ENCODE results near the gene SSBP3. TPM values are rescaled to one million over a fixed set of nuclear protein-coding genes. Genes with fewer than 3 reads are reported as not detected.

The SSBP3 gene
- total RNA-seq, 1 experiment from 2014 or later: 18.2 TPM

GRCh38 chr1:54180701-54181360 lies 225.4 kb downstream of the SSBP3 start:
- DNase-seq (ENCODE audit: low spot score): no peak

- no peak for DNase-seq (ENCODE audit: low spot score)
Observed at GRCh38 chr1:54178296-54179070, 227.7 kb downstream of the SSBP3 start.

- DNase-seq (ENCODE audit: low spot score): no peak
Observed at GRCh38 chr1:54177726-54178125, 228.5 kb downstream of the SSBP3 start.

- DNase-seq (ENCODE audit: low spot score): no peak
Observed at GRCh38 chr1:54176621-54177327, 229.4 kb downstream of the SSBP3 start.

Other genes with a start within 250 kb of the SSBP3 start
- 5.3 and 6.1 TPM in 2 replicates for gene CYB5RL, start 206.4 kb downstream of the SSBP3 start, total RNA-seq (2014; rRNA removed; shearing (Covaris generic))
- 166 and 170 TPM in 2 replicates for gene MRPL37, start 206.2 kb downstream of the SSBP3 start, total RNA-seq (2014; rRNA removed; shearing (Covaris generic))
- 23.4 and 24.4 TPM in 2 replicates for gene ACOT11, start 141.8 kb upstream of the SSBP3 start, total RNA-seq (2014; rRNA removed; shearing (Covaris generic))
- gene FAM151A, start 217.1 kb upstream of the SSBP3 start, total RNA-seq (2014; rRNA removed; shearing (Covaris generic)): not detected in 2 replicates
- gene MROH7, start 235.4 kb upstream of the SSBP3 start, total RNA-seq (2014; rRNA removed; shearing (Covaris generic)): 0.15 and 0.23 TPM in 2 replicates

Data from HT-29 (cell line).